HG02588 (cell line): Measurements from ENCODE around the gene UGGT1.
A peak's percentile ranks its signal among the peaks of the same experiment; 100 is the strongest.

ENCODE experiments used
- ATAC-seq: cut with Tn5 transposase; IDR thresholded peaks from one replicate; pipeline ENCODE4 v1.9.1; 2021; ENCODE audit warnings: mild to moderate bottlenecking, moderate library complexity; ENCODE audit not compliant: unreplicated experiment

UGGT1 gene

DNA sequence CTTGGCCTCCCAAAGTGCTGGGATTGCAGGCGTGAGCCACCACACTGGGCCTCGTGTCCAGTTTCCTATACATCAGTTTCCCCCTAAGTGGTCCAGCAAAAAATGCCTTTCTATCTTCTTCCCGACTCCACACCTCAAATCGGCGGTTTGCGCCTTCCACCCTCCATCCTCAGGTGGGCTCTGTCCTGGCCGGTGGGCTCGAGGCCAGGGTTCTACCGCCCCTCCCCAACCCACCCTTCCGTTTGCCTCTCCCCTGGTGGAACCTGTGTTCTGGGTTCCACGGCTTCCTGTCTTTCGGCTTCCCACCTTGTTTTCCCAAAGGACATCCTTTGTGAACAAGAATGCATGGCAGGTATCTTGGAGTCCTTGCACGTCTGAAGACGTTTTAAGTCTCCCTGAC lies 123.3 kb downstream of the UGGT1 start:
- ATAC-seq, result no peak

DNA sequence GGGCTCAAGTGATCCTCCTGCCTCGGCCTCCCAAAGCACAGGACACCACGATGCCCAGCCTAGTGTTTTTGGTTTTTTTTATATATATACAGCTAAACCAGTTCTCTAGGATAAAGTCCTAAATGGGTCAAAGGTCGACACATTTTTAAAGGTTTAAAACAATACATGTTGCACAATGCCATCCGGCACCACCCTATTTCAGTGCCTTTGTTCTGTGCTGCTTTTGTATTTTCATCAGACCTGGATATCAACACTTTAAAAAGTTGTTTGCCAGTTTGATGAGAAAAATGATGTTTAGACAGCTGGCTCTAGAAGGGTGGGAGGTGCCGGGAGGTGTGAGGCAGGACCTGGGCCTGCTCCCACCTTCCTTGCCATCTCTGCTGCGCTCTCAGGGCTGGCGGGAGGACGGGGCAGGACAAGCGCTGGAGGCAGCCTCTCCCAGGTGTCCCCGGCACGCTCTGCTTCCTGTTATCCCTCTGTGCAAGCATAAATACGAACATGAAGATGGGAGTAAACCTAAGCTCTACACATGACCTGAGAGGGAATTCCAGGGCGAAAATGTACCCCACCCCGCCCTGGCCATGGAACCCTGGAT lies 124.0 kb downstream of the UGGT1 start:
- ATAC-seq, result no peak

DNA sequence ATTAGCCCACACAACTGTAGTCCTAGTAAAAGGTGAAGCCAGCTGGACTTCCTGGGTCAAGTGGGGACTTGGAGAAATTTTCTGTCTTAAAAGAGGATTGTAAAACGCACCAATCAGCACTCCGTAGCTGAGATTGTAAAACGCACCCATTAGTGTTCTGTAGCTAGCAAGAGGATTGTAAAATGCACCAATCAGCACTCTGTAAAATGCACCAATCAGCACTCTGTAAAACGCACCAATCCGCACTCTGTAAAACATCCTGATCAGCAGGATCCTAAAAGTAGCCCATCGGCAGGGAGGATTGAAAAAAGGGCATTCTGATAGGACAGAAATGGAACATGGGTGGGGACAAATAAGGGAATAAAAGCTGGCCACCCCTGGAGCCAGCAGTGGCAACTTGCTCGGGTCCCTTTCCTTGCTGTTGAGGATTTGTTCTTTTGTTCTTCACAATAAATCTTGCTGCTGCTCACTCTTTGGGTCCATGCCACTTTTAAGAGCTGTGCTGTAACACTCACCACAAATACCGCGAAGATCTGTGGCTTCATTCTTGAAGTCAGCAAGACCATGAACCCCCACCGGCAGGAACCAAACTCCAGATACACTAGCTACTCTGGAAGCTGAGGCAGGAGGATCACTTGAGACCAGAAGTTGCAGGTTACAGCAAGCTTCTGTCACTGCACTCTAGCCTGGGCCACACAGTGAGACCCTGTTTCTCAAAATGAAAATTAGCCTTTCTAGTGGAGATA lies 125.1 kb downstream of the UGGT1 start:
- no peak for ATAC-seq

DNA sequence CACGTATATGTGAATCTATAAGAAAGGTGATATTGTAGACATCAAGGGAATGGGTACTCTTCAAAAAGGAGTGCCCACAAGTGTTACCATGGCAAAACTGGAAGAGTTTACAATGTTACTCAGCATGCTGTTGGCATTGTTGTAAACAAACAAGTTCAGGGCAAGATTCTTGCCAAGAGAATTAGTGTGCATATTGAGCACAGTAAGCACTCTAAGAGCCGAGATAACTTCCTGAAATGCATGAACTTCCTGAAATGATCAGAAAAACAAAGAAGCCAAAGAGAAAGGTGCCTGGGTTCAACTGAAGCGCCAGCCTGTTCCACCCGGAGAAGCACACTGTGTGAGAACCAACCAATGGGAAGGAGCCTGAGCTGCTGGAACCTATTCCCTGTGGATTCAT lies 126.7 kb downstream of the UGGT1 start:
- ATAC-seq, result no peak

DNA sequence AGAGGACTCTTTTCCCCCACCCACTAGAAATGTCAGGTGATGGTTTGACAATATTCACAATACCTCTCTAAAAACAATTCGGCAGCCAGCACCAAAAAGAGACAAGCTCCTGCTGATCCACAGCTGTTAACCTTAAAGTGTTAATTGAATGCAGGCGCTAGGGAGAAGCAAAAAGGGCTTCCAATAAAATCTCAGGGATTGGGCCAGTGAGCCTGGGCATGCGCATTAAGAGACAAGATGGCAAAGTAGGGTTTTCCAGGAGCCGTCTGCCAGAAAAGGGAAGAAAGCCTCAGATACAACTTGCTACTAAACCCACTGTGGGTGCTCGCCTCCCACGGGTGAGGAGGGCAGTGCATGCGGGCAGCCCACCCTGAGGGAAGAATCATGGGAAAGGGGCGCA lies 128.9 kb downstream of the UGGT1 start:
- no peak for ATAC-seq

DNA sequence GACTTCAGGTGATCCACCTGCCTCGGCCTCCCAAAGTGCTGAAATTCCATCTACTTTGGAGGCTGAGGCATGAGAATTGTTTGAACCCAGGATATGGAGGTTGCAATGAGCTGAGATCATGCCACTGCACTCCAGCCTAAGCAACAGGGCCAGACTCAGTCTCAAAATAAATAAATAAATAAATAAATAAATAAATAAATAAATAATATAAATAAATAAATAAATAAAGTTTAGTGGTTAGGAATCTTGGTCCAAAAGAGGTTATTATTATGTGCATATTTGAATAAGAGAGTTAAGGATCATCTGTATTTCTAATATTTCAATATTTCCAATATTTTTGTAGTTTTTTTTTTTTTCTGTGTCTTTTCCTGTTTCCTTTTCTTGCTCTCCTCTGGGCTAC lies 136.9 kb downstream of the UGGT1 start:
- ATAC-seq, result no peak

DNA sequence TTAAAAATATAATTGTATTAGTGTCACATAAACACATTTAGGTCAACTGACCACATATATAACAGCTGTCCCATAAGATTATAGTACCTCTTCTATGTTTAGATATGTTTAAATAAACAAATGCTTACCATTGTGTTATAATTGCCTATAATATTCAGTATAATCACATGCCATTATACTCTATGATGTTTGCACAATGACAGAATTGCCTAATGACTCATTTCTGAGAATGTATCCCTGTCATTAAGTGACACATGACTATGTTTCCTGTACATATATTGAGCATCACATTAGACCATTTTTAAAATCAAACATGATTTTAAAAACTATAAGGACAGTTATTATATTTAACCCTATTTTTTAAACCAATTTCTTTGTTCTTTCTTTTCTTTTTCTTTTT lies 137.9 kb downstream of the UGGT1 start:
- no peak for ATAC-seq

DNA sequence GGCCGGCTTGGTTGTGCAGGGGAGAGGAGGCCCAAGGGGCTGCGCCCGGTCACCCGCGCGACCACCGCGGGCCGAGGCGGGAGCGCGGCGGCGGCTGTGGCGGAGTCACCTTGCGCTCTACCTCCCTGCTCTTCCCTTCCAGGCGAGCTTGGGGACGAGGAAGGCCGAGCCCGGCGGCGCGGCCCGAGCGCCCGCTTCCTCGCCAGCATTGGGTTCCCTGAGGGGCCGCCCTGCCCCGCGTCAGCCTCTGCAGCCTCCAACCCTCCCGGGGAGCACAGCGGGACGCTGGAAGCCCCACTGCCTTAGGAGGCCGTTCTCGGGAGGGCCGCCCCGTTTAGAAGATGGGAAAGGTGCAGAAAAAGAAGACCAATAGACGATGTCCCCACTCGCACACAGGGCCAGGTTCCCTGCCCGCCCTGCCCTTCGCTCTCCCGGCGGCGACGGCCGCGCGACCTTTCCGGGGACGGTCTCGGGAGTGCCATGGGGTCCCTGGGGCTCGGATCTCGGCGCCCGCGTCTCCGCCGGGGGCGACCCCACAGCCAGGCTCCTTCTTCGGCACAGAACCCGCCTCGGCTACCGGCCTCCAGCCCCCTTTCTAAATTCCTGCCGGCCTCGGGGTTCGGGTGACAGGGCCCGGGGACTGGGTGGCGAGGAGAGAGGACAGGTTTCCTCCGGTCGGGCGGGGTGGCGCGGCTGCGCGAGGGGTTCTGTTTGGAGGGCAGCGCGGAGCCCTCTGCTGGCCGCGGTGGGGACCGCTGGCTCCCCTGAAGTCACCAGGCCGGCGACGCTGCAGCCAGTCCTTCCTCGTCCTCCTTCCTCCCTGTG lies 142.2 kb downstream of the UGGT1 start:
- ATAC-seq, result peak; percentile 98

DNA sequence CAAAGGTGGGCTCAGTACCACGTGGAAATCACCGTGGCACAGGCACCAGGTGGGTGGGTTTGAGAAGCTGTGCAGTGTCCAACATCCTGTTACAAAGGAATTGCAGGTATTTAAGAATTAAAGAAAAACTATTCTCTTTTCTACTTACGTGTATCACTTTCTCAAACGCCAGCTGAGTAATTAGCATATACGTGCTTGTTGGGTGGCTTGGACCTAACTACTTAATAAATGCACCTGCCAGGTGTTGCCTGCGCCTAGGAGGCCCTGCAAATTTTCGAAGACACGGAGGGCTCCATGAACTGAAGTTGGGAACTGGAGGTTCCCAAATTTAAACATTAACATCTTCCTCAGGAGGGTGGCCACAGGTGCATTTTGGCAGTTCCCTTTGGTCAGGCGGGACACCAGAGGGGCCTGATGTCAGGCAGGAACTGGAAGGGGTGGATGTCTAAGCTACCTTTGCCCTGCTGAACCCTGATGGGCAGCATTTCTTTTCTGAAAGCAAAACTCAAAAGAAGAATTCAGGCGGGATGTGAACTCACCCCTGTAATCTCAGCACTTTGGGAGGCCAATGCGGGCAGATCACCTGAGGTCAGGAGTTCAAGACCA lies 142.9 kb downstream of the UGGT1 start:
- ATAC-seq, result no peak

DNA sequence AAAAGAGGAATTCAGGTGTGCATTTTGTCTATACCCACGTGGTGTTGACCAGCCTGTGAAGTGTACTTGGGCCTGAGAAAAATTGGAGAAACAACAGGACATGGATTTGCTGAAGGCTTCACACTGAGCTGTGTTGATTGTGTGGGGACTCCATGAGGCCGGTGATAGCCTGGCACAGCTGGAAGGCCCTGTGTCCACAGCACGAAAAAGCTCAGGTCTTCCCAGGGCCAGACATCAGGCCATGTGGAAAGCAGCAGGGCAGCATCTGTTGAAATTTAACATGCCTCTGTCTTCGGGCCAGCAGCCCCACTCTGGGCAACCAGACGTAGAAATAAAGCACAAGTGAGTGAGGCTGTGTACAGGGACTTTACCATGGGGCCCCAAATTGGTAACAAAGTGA lies 143.6 kb downstream of the UGGT1 start:
- ATAC-seq, result no peak

DNA sequence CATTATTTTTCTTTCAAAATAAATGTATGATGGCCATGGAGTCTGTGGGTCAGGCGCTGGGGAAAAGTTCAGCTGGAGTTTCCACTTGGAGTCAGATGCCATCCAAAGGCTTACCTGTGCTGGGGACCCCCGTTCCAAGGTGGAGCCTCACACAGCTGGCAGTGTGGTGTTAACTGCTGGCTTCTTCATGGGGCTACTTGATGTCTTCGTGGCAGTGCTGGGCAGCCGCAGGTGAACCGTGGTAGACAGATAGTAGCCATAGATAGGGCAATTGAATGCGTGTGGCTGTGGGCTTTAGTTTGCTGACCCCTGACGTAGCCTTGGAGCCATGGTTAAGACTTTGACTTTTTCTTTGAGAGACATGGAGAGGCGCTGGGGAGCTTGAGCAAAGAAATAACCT lies 144.6 kb downstream of the UGGT1 start:
- ATAC-seq, result no peak

DNA sequence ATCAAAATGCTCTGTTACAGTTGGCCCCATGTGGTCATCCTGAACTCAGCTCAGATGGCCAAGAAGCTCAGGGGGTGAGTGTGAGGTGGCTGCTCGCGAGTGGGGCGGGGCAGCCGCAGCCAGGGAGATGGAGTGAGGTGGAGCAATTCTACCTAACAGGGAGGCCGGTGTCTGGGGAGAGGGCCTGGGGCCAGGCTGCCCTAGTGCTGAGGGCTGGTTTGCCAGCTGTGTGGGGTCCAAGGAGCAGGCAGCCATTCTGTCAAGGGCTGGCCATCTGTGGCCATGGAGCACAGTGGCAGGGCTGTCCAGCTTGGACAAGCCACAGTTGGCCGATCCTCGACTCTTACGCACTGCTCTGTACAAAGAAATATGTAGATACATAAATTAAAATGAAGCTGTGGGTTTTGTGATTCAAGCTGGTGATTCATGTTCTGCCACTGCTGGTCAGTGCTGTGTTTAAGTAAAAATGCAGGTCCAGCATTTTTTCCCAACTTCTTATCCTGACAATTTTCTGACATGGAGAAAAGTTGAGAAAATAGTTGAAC lies 145.6 kb downstream of the UGGT1 start:
- ATAC-seq, result no peak

DNA sequence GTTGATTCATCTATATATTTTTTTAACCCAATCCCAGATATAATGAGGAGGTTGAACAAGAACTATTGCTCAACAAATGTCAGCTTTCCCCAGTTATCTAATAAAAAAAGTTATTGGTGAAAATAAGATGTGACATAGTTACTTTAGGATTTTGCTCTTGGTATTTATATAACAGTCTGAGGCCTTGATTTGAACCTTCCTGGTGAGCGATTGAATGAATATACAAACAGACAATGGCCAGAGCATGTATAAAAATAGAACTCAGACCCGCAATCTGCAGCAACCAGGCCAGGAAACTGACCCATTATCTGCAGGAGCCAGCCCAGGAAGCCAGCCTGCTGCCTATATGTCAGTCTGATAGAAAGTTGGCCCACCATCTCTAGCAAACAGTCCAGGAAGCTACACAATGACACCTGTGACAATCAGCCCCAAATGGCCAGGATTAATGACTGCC lies 146.1 kb downstream of the UGGT1 start:
- no peak for ATAC-seq

DNA sequence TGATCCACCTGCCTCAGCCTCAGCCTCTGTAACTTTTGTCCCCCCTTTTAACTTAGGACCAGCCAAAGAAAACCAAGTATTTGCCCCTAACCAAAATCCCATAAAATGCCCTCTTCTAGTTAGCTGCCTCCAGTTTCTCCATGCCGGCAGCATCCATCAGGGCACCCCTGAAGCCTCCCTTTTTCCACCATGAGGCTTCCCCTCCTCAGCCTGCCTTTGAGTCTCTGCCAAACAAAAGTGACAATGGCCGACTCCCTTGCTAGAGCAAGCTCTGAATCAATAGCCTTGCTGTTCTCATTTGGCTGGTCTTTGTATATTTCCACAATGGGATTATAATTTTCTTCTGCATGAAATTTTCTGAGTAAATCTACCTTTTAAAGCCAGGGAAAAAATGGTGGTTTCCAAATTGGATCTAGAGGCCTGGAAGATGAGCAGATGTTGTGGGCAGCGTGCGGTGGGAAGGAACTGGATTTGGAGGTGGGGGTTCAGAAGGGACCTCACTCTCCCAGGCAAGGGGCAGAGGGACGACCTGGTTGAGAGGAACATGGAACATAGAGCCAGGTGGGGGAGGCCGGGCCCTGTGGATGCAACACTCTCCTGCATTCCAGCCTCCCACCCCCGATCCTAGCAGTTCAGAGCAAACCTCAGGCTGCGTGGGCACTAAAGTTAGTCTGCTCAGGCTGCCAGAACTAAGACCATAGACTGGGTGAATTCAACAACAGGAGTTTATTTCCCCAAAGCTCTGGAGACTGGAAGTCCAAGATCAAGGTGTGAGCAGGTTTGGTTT lies 147.1 kb downstream of the UGGT1 start:
- ATAC-seq, result no peak

DNA sequence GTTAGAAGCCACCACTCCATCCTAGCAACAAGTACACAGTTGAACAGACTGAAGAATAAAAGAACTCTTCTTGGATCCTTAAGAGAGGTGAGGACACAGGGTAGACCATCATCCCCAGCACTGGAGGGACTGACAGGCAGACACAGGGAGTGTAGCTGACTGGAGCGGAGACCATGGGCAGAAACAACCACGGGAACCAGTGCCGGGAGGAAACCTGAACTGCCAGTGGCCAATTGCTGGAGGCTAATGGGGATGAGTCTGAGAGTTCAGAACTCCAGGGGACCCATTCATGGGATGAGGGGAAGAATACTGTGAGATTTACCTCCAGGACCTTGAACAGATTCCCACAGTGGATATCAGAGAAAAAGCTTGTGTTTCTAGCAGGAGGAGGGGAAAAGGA lies 150.9 kb downstream of the UGGT1 start:
- ATAC-seq, result no peak
